HG03520 (cell line): ENCODE data around the gene PET100.

Source experiments
- ATAC-seq: cut with Tn5 transposase; IDR thresholded peaks from one replicate; pipeline ENCODE4 v1.9.1; 2021; ENCODE audit warnings: mild to moderate bottlenecking, moderate library complexity; ENCODE audit not compliant: unreplicated experiment

PET100 gene

GRCh38 chr19:7677669-7678311 lies 48.2 kb downstream of the PET100 start:
- no peak for ATAC-seq

DNA sequence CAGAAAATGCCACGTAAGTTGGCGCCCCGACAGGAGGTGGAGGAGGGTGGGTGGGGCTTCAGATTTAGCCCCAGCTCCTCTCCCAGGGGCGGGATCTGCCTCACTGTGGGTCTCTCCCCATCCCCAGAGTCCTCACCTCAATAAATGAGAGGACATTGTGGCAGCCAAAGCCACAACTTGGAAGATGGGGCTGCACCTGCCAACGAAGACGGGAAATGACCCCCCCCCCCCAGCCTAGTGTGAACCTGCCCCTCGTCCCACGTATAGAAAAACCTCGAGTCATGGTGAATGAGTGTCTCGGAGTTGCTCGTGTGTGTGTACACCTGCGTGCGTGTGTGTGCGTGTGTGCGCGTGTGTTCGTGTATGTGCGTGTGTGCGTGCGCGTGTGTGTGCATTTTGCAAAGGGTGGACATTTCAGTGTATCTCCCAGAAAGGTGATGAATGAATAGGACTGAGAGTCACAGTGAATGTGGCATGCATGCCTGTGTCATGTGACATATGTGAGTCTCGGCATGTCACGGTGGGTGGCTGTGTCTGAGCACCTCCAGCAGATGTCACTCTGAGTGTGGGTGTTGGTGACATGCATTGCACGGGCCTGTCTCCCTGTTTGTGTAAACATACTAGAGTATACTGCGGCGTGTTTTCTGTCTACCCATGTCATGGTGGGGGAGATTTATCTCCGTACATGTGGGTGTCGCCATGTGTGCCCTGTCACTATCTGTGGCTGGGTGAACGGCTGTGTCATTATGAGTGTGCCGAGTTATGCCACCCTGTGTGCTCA lies 49.6 kb downstream of the PET100 start:
- ATAC-seq, result no peak

DNA sequence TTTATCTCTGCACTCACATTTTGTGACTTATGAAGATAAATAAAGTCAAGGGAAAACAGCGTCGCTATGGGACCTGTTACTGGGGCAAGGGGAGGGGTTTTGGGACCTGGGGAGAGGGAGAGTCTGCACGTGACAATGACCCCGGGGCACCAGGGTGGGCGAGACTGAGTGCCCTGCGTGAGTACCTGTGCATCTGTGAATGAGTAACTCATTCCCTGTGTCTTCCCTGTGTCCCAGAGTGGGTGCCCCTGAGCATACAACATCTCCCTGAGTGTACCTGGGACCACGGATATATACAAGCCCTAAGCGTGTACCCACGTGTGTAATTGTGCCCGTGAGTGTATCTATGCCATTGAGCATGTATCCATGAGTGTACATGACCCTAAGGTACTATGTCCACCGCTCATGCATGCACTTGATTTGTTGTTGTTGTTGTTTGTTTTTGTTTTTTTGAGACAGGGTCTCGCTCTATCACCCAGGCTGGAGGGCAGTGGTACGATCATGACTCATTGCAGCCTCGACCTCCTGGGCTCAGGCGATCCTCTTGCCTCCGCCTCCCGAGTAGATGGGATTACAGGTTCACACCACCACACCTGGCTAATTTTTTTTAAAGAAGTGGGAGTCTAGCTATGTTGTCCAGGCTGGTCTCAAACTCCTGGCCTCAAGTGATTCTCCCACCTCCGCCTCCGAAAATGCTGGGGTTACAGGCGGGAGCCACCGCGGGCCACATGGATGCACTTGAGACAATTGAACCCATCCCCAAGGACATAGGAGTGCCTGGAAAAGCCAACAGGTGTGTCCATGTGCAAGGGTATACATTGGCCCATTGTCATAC lies 50.4 kb downstream of the PET100 start:
- ATAC-seq, result no peak

GRCh38 chr19:7680606-7681339 lies 51.2 kb downstream of the PET100 start, which contains the start of gene TRAPPC5:
TSS of gene TRAPPC5 (plus strand) at chr19:7680833. CDS start at chr19:7682254, 1,421 bp downstream.
- ATAC-seq, result peak; percentile 44
